ENCODE measurements around the gene PDGFRB.
"Not testable (repeated sequence)": the region's sequence is repeated elsewhere in the genome, so short reads cannot be mapped to it uniquely, and the experiment has no call there.

Gene PDGFRB

GRCh38 chr5:150112201-150113046, 43.2 kb downstream of the PDGFRB start:
- peak; percentile 97 for DNase-seq

- DNase-seq, result no peak
These were observed 44.5 kb downstream of the PDGFRB start for GRCh38 chr5:150111122-150111521.

GRCh38 chr5:150109921-150110320, 45.7 kb downstream of the PDGFRB start:
- DNase-seq, result no peak

- DNase-seq, result no peak
These were observed 46.7 kb downstream of the PDGFRB start for GRCh38 chr5:150108711-150109514.

GRCh38 chr5:150107909-150108447, 47.7 kb downstream of the PDGFRB start:
- DNase-seq, result peak; percentile 82

- DNase-seq, result no peak
These were observed 48.8 kb downstream of the PDGFRB start for GRCh38 chr5:150106674-150107426.

GRCh38 chr5:150105928-150106615, 49.6 kb downstream of the PDGFRB start:
- no peak for DNase-seq

GRCh38 chr5:150104550-150104870, 51.1 kb downstream of the PDGFRB start:
- DNase-seq, result no peak

GRCh38 chr5:150103678-150104549, 51.7 kb downstream of the PDGFRB start:
- no peak for DNase-seq

- no peak for DNase-seq
These were observed 54.6 kb downstream of the PDGFRB start for GRCh38 chr5:150101023-150101422.

- DNase-seq, result no peak
These were observed 58.5 kb downstream of the PDGFRB start for GRCh38 chr5:150097152-150097551.

GRCh38 chr5:150092159-150092787, 63.4 kb downstream of the PDGFRB start:
- DNase-seq, result no peak

GRCh38 chr5:150085950-150086715, 69.5 kb downstream of the PDGFRB start, which contains the start of gene CSF1R:
Gene CSF1R (minus strand): TSS chr5:150086554. CDS start chr5:150086427, 127 bp downstream.
- no peak for DNase-seq

GRCh38 chr5:150085191-150085912, 70.3 kb downstream of the PDGFRB start:
- no peak for DNase-seq

- not testable (repeated sequence) for DNase-seq
These were observed 70.9 kb downstream of the PDGFRB start for GRCh38 chr5:150084754-150085153.

- no peak for DNase-seq
These were observed 72.8 kb downstream of the PDGFRB start for GRCh38 chr5:150082889-150083288.

GRCh38 chr5:150082374-150082773, 73.3 kb downstream of the PDGFRB start:
- no peak for DNase-seq

- DNase-seq, result no peak
These were observed 73.9 kb downstream of the PDGFRB start for GRCh38 chr5:150081541-150082283.
